ENCODE measurements around the gene RBFOX1. TPM values are rescaled to one million over a fixed set of nuclear protein-coding genes. Genes with fewer than 3 reads are reported as not detected.

RBFOX1 gene
- total RNA-seq, 6 donors from 2014 or later: not detected

DNA sequence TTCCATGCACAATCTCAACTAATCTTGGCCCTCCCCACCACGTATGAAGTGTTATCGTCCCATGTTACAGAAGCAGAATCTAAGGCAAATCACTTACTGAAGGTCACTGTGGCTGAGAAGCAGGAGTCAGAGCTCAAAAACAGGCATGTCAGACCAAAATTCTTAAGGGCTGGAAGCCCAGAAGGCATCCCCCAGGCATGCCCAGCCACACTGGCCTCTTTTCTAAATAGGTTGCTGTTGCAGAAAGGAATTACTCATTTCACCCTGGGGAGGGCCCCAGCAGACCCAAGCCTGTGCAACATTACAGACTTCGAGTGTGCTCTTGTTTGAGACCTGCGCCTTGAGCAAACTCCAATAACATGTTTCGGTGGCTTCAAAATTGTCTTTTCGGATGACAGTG, 194.1 kb downstream of the RBFOX1 start:
- TF ChIP-seq POLR2A (IDR thresholded peaks at IDR 0.05) (no peak), EP300 (IDR thresholded peaks at IDR 0.05) (no peak)
- TF ChIP-seq, protein P1, sequence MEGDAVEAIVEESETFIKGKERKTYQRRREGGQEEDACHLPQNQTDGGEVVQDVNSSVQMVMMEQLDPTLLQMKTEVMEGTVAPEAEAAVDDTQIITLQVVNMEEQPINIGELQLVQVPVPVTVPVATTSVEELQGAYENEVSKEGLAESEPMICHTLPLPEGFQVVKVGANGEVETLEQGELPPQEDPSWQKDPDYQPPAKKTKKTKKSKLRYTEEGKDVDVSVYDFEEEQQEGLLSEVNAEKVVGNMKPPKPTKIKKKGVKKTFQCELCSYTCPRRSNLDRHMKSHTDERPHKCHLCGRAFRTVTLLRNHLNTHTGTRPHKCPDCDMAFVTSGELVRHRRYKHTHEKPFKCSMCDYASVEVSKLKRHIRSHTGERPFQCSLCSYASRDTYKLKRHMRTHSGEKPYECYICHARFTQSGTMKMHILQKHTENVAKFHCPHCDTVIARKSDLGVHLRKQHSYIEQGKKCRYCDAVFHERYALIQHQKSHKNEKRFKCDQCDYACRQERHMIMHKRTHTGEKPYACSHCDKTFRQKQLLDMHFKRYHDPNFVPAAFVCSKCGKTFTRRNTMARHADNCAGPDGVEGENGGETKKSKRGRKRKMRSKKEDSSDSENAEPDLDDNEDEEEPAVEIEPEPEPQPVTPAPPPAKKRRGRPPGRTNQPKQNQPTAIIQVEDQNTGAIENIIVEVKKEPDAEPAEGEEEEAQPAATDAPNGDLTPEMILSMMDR (IDR thresholded peaks at IDR 0.05): no peak
- Histone ChIP-seq H3K9me3 (no peaks in the 10 kb centered on the region), H3K27ac (no peak overlapping the region), H3K4me3 (no peak overlapping the region), H3K36me3 (no peaks in the 10 kb centered on the region), H3K27me3 (no peaks in the 10 kb centered on the region), H3K4me1 (no peaks in the 10 kb centered on the region)
- ATAC-seq (ENCODE audit: low FRiP score in 2 of 2) (no peak), DNase-seq (no peak)
- WGBS, 2 donors: 91 to 96% methylated on average over 6 of the region's 6 CpGs

DNA sequence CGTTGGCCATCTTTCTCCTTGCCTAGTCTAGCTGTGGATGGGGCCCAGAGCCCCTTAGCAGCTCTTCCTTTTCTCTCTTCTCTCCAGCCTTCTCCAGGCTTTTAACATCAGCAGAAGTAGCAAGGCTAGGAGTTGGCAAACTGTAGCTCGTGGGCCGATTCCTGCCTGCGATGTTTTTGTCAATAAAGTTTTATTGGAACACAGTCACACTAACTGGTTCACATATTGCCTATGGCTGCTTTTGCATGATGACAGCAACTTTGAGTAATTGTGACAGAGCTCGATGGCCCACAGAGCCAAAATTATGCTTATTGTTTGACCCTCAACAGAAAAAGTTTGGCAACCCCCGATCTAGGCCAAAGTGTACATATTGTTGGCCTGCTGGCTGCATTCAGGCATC, 199.9 kb downstream of the RBFOX1 start:
- no peak for ATAC-seq (ENCODE audit: low FRiP score in 2 of 2)
- no peak for DNase-seq
- Histone ChIP-seq H3K36me3 (no peaks in the 10 kb centered on the region), H3K4me1 (no peaks in the 10 kb centered on the region), H3K4me3 (no peak overlapping the region), H3K27ac (no peak overlapping the region), H3K27me3 (no peaks in the 10 kb centered on the region), H3K9me3 (no peaks in the 10 kb centered on the region)
- 83 to 89% methylated on average over 6 of the region's 6 CpGs for WGBS, 2 donors
- no peak for TF ChIP-seq EP300 (IDR thresholded peaks at IDR 0.05)

DNA sequence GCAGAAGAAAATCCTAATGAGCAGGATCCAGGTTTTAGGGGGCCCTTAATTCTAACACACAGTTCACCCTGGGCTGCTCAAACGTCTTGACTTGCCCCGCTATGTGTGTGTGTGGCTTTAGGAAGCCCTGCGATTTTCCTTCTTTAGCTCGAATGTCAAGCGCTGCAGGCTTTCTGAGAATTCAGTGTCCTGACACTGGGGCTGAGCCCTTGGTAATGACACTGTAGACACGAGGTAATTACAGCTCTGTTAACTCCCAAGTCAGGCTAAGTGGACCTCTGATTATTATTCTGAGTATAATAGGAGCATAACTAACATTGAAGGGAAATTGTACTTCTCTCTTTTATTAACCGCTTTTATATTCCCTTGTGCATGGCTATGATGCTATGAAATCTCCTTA, 202.1 kb downstream of the RBFOX1 start:
- Histone ChIP-seq H3K9me3 (no peaks in the 10 kb centered on the region), H3K36me3 (no peaks in the 10 kb centered on the region), H3K4me1 (no peaks in the 10 kb centered on the region), H3K4me3 (no peak overlapping the region), H3K27ac (no peak overlapping the region), H3K27me3 (no peaks in the 10 kb centered on the region)
- TF ChIP-seq, protein P1 (IDR thresholded peaks at IDR 0.05): no peak
- TF ChIP-seq POLR2AphosphoS5 (IDR thresholded peaks at IDR 0.05): no peak
- TF ChIP-seq POLR2A (IDR thresholded peaks at IDR 0.05): no peak
- no peak for TF ChIP-seq EP300 (IDR thresholded peaks at IDR 0.05)
- DNase-seq (no peak), ATAC-seq (ENCODE audit: low FRiP score in 2 of 2) (no peak)
- WGBS, 2 donors: 62 to 76% methylated on average over 7 of the region's 7 CpGs

DNA sequence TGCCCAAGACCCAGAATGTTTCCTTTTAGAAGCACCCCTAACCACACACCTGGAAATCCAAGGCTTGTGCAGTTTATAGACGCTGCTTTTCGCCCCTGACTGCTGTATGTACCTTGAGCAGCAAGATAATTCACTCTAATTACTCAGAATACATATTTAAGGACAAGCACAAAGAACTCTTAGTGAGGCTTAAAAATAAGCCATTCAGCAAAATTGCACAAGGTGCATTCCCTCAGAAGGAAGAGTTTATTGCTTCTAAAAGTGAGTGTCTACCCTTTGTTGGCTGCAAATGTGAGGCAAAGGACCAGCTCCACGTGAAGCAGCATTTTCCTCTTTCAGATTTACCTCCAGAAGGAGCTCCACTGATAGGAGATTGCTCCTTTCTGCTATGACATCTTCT, 208.4 kb downstream of the RBFOX1 start:
- TF ChIP-seq, protein P1 (IDR thresholded peaks at IDR 0.05): no peak
- TF ChIP-seq EP300 (IDR thresholded peaks at IDR 0.05) (no peak), POLR2AphosphoS5 (IDR thresholded peaks at IDR 0.05) (no peak), POLR2A (IDR thresholded peaks at IDR 0.05) (no peak)
- WGBS, 2 donors: 52 to 72% methylated on average over 3 of the region's 3 CpGs
- Histone ChIP-seq H3K27me3 (no peaks in the 10 kb centered on the region), H3K4me3 (no peak overlapping the region), H3K9me3 (no peaks in the 10 kb centered on the region), H3K36me3 (no peaks in the 10 kb centered on the region), H3K4me1 (no peaks in the 10 kb centered on the region), H3K27ac (no peak overlapping the region)
- DNase-seq (no peak), ATAC-seq (ENCODE audit: low FRiP score in 2 of 2) (no peak)

DNA sequence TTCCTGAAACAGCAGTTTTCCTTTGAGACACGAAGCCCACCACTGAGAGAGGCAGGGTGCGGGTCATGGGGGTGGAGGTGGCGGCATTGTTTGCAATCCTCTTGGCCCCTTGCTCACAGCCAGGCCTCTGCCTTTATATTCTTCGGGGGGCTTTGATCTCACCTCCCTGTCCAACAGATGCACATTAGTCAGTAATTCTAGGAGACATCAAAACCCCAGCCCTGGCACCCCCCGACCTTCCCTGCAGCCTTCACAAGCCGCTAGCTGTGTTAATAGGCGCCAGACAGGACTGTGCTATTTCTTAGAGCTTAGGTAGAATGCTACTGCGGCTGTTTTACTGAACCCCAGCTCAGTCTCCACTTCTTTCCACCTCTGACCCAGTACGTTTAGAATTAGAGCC, 212.6 kb downstream of the RBFOX1 start:
- no peaks in the 10 kb centered on the region for H3K4me1 ChIP-seq
- no peaks in the 10 kb centered on the region for H3K9me3 ChIP-seq
- no peak overlapping the region for H3K27ac ChIP-seq
- ATAC-seq (ENCODE audit: low FRiP score in 2 of 2) (no peak), DNase-seq (no peak)
- no peaks in the 10 kb centered on the region for H3K27me3 ChIP-seq
- no peaks in the 10 kb centered on the region for H3K36me3 ChIP-seq
- TF ChIP-seq POLR2A (IDR thresholded peaks at IDR 0.05): no peak
- TF ChIP-seq, protein P1 (IDR thresholded peaks at IDR 0.05): no peak
- TF ChIP-seq EP300 (IDR thresholded peaks at IDR 0.05): no peak
- TF ChIP-seq POLR2AphosphoS5 (IDR thresholded peaks at IDR 0.05): no peak
- H3K4me3 ChIP-seq: no peak overlapping the region
- 34 to 41% methylated on average over 9 of the region's 9 CpGs for WGBS, 2 donors
